ENCODE measurements around the gene SLC35D2. TPM values are rescaled to one million over a fixed set of nuclear protein-coding genes. Genes with fewer than 3 reads are reported as not detected.

Gene SLC35D2
- total RNA-seq, 1 experiment from 2014 or later, result 20.1 TPM

DNA sequence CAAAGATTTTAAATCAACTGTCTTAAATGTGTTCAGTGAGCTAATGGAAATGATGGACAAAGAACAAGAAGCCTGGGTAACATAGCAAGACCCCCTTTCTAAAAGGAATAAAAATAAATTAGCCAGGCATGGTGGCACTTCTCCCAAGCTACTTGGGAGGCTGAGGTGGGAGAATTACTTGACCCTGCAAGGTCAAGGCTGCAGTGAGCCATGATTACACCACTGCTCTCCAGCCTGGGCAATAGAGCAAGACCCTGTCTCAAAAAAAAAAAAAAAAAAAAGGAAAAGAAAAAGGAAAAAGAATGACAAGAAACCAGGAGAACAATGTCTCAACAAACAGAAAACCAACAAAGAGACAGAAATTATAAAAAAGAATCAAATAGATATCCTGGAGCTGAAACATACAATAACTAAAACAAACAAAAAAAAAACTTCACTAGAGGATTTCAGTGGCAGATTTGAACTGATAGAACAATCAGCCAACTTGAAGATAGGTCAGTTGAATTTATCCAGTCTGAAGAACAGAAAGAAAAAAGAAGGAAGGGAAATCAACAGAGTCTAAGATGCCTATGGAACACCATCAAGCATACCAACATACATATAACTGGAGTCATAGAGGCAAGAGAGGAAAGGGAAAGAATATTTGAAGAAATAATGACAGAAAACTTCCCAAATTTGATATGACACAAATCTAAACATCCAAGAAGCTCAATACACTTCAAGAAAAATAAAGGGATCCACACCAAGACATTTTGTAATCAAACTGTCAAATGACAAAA is 16.8 kb upstream of the SLC35D2 start:
- BruUV-seq (replicated peaks), result no TSS peak
- no peak for DNase-seq
- Mint-ChIP-seq H3K4me3 (ENCODE audit: low read depth, unreplicated experiment) (no peak overlapping the region), H3K36me3 (ENCODE audit: insufficient read depth, unreplicated experiment) (no peaks in the 10 kb centered on the region), H3K27ac (ENCODE audit: unreplicated experiment) (no peak overlapping the region), H3K9me3 (ENCODE audit: low read depth, unreplicated experiment) (no peaks in the 10 kb centered on the region), H3K4me1 (ENCODE audit: low read depth, unreplicated experiment) (peaks cover 11% of the 10 kb centered on the region), H3K27me3 (ENCODE audit: unreplicated experiment) (no peaks in the 10 kb centered on the region)
- CTCF ChIA-PET, result no interaction called here
- TF ChIP-seq, protein P1, sequence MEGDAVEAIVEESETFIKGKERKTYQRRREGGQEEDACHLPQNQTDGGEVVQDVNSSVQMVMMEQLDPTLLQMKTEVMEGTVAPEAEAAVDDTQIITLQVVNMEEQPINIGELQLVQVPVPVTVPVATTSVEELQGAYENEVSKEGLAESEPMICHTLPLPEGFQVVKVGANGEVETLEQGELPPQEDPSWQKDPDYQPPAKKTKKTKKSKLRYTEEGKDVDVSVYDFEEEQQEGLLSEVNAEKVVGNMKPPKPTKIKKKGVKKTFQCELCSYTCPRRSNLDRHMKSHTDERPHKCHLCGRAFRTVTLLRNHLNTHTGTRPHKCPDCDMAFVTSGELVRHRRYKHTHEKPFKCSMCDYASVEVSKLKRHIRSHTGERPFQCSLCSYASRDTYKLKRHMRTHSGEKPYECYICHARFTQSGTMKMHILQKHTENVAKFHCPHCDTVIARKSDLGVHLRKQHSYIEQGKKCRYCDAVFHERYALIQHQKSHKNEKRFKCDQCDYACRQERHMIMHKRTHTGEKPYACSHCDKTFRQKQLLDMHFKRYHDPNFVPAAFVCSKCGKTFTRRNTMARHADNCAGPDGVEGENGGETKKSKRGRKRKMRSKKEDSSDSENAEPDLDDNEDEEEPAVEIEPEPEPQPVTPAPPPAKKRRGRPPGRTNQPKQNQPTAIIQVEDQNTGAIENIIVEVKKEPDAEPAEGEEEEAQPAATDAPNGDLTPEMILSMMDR (IDR thresholded peaks at IDR 0.05; ENCODE audit: unreplicated experiment), result no peak
- intact Hi-C loops (cut with micrococcal nuclease; ENCODE audit: unreplicated experiment), result no loop called here

DNA sequence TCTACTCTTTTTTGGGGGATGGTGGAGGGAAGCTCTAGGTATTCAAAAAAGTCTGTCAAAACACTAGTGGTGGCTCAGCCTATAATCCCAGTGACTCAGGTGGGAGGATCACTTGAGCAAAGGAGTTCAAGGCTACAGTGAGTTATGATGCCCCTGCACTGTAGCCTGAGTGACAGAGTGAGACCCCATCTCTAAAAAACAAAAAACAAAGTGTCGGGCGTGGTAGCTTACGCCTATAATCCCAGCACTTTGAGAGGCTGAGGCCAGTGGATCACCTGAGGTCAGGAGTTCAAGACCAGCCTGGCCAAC is 15.8 kb upstream of the SLC35D2 start:
- no TSS peak for BruUV-seq (replicated peaks)
- Mint-ChIP-seq H3K27me3 (ENCODE audit: unreplicated experiment) (no peaks in the 10 kb centered on the region), H3K27ac (ENCODE audit: unreplicated experiment) (no peak overlapping the region), H3K9me3 (ENCODE audit: low read depth, unreplicated experiment) (no peaks in the 10 kb centered on the region), H3K36me3 (ENCODE audit: insufficient read depth, unreplicated experiment) (no peaks in the 10 kb centered on the region), H3K4me1 (ENCODE audit: low read depth, unreplicated experiment) (peaks cover 11% of the 10 kb centered on the region), H3K4me3 (ENCODE audit: low read depth, unreplicated experiment) (no peak overlapping the region)
- CTCF ChIA-PET, result no interaction called here
- no peak for DNase-seq
- TF ChIP-seq, protein P1 (IDR thresholded peaks at IDR 0.05; ENCODE audit: unreplicated experiment), result no peak
- intact Hi-C loops (cut with micrococcal nuclease; ENCODE audit: unreplicated experiment), result no loop called here

DNA sequence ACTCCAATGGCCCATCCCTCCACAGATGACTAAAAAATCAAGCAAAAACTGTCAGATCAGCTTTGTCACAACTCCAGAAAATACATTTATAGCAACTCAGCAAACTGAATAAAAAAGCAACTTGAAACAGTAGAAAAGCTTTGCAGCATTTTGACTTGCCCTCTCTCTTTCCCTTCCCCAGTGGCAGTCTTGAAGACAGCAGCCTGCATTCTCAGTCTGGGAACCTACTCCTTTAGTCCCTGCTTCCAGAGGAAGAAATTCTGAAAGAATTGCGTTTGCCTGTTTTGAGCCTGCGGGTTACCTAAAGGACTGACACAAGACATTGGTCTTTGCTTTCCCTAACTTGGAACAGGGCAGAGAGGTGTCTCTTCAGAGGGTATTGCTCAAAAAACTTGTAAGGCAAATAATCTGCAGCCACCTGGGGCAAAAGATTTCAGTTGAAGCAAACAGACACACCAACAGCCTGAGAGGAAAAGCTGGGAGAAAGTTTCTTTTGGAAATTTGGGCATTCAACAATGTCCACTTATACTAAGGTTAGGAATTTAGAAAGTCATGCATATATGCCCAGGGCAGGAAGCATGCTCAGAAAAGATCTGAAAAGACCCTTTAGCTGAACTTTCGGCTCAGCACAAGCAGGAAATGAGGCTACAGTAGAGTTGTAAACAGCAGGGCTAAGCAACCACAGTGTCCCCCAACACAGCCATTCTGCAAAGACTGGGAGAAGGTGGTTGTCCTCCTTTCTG is 15.2 kb upstream of the SLC35D2 start:
- peaks cover 11% of the 10 kb centered on the region for H3K4me1 Mint-ChIP-seq (ENCODE audit: low read depth, unreplicated experiment)
- no TSS peak for BruUV-seq (replicated peaks)
- H3K4me3 Mint-ChIP-seq (ENCODE audit: low read depth, unreplicated experiment), result no peak overlapping the region
- H3K27me3 Mint-ChIP-seq (ENCODE audit: unreplicated experiment), result no peaks in the 10 kb centered on the region
- no peaks in the 10 kb centered on the region for H3K36me3 Mint-ChIP-seq (ENCODE audit: insufficient read depth, unreplicated experiment)
- no peak for DNase-seq
- TF ChIP-seq, protein P1 (IDR thresholded peaks at IDR 0.05; ENCODE audit: unreplicated experiment), result no peak
- intact Hi-C loops (cut with micrococcal nuclease; ENCODE audit: unreplicated experiment), result no loop called here
- H3K9me3 Mint-ChIP-seq (ENCODE audit: low read depth, unreplicated experiment), result no peaks in the 10 kb centered on the region
- CTCF ChIA-PET, result no interaction called here
- H3K27ac Mint-ChIP-seq (ENCODE audit: unreplicated experiment), result no peak overlapping the region

DNA sequence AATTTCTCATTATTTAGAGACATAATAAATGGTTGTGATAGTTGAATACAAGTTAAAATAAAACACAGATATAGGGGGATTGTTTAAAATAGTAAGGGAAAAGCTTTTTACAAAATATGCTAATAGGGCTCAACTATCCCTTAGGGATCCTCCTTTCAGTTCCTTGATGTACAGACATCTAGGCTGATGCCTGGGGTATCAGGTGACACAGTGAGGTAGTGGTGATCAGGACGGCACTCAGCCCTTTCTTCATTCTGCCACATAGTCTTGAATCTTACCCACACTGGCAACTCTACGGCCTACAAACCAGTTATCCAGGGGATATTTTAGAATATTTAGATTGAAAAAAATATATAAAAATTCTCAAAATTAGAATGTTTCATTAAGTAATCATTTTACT is 12.5 kb upstream of the SLC35D2 start:
- Mint-ChIP-seq H3K27ac (ENCODE audit: unreplicated experiment) (no peak overlapping the region), H3K36me3 (ENCODE audit: insufficient read depth, unreplicated experiment) (peaks cover 3% of the 10 kb centered on the region), H3K4me1 (ENCODE audit: low read depth, unreplicated experiment) (peaks cover 11% of the 10 kb centered on the region), H3K9me3 (ENCODE audit: low read depth, unreplicated experiment) (no peaks in the 10 kb centered on the region), H3K4me3 (ENCODE audit: low read depth, unreplicated experiment) (no peak overlapping the region), H3K27me3 (ENCODE audit: unreplicated experiment) (no peaks in the 10 kb centered on the region)
- CTCF ChIA-PET, result no interaction called here
- BruUV-seq (replicated peaks), result no TSS peak
- TF ChIP-seq, protein P1 (IDR thresholded peaks at IDR 0.05; ENCODE audit: unreplicated experiment), result no peak
- no peak for DNase-seq
- intact Hi-C loops (cut with micrococcal nuclease; ENCODE audit: unreplicated experiment), result no loop called here
